ENCODE results near the gene CTSK. TPM values are rescaled to one million over a fixed set of nuclear protein-coding genes. Genes with fewer than 3 reads are reported as not detected.
A peak's percentile ranks its signal among the peaks of the same experiment; 100 is the strongest.

CTSK gene
- total RNA-seq, 1 experiment from 2014 or later: 4.7 TPM

- ChIA-PET CTCF (interaction anchor here (0.6 to 0.7 kb wide), 2 partner anchors 101 to 895 kb away, joined by 4 to 5 read pairs; no protein-coding TSS in a partner anchor), POLR2A (ENCODE audit: unreplicated experiment) (no interaction called here)
- Histone ChIP-seq H3F3A (ENCODE audit: insufficient read depth, low read depth) (peaks cover 28% of the 10 kb centered on the region), H3K4me2 (peak overlapping the region; percentile 51), H3K9me2 (ENCODE audit: insufficient read depth) (no peaks in the 10 kb centered on the region), H3K4me1 (replicated peaks; ENCODE audit: insufficient read depth) (peaks cover 22% of the 10 kb centered on the region), H3K36me3 (ENCODE audit: low read depth) (0 out of 2 replicates have a peak, but pooled peaks cover 10% of the 10 kb centered on the region), H2AFZ (no peak overlapping the region), H4K20me1 (ENCODE audit: insufficient read depth) (peaks cover 5% of the 10 kb centered on the region), H3K4me3 (no peak overlapping the region; the same call in 1 of the 2 replicates), H3K27ac (peak overlapping the region; percentile 43), H3K9me3 (ENCODE audit: insufficient read depth, low read depth) (no peaks in the 10 kb centered on the region), H3K79me2 (ENCODE audit: low read depth) (no peaks in the 10 kb centered on the region), H3K27me3 (ENCODE audit: insufficient read depth, low read depth) (no peaks in the 10 kb centered on the region)
- intact Hi-C loops (cut with micrococcal nuclease; ENCODE audit: unreplicated experiment): no loop called here
- TF ChIP-seq EZH2 (IDR thresholded peaks at IDR 0.05; ENCODE audit: low read depth): no peak
- TF ChIP-seq, protein P1, sequence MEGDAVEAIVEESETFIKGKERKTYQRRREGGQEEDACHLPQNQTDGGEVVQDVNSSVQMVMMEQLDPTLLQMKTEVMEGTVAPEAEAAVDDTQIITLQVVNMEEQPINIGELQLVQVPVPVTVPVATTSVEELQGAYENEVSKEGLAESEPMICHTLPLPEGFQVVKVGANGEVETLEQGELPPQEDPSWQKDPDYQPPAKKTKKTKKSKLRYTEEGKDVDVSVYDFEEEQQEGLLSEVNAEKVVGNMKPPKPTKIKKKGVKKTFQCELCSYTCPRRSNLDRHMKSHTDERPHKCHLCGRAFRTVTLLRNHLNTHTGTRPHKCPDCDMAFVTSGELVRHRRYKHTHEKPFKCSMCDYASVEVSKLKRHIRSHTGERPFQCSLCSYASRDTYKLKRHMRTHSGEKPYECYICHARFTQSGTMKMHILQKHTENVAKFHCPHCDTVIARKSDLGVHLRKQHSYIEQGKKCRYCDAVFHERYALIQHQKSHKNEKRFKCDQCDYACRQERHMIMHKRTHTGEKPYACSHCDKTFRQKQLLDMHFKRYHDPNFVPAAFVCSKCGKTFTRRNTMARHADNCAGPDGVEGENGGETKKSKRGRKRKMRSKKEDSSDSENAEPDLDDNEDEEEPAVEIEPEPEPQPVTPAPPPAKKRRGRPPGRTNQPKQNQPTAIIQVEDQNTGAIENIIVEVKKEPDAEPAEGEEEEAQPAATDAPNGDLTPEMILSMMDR (conservative IDR thresholded peaks at IDR 0.05): no peak
- DNase-seq: peak in 1 of 2 experiments; percentile 62
- no TSS peak for BruUV-seq (replicated peaks)
These were observed 12.9 kb upstream of the CTSK start for GRCh38 chr1:150820730-150821512.

DNA sequence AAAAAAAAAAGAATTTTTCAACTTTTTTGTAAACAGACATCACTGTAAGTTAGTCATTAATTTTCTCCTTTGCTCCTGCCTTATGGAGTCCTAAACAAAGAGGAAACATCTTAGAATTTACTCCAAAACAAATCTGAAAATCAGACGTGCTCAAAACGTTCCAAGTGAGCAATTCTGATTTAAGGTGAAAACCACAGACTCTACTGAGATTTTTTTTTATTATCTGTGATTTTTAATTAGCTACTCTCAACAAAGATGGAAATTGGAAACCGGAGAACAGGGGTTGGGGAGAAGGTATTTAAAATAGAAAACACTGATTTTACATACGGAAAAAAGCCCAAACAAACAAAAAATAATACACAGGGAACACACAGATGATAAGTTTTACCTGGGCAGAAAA lies 7.8 kb upstream of the CTSK start:
- ChIA-PET POLR2A (ENCODE audit: unreplicated experiment) (no interaction called here), CTCF (no interaction called here)
- Histone ChIP-seq H2AFZ (no peak overlapping the region), H3K4me1 (replicated peaks; ENCODE audit: insufficient read depth) (peaks cover 11% of the 10 kb centered on the region), H3K4me3 (no peak overlapping the region), H3K27me3 (ENCODE audit: insufficient read depth, low read depth) (no peaks in the 10 kb centered on the region), H3K9me3 (ENCODE audit: insufficient read depth, low read depth) (no peaks in the 10 kb centered on the region), H3K9me2 (ENCODE audit: insufficient read depth) (no peaks in the 10 kb centered on the region), H3K79me2 (ENCODE audit: low read depth) (no peaks in the 10 kb centered on the region), H3K36me3 (ENCODE audit: low read depth) (no peaks in the 10 kb centered on the region), H3K4me2 (no peak overlapping the region), H3K27ac (no peak overlapping the region), H4K20me1 (ENCODE audit: insufficient read depth) (no peaks in the 10 kb centered on the region), H3F3A (ENCODE audit: insufficient read depth, low read depth) (peaks cover 9% of the 10 kb centered on the region; the same call in 1 of the 2 replicates)
- TF ChIP-seq EZH2 (IDR thresholded peaks at IDR 0.05; ENCODE audit: low read depth): no peak
- TF ChIP-seq, protein P1 (conservative IDR thresholded peaks at IDR 0.05): no peak
- no TSS peak for BruUV-seq (replicated peaks)
- intact Hi-C loops (cut with micrococcal nuclease; ENCODE audit: unreplicated experiment): loop anchor here (10.0 kb wide), 1 partner anchor 179 kb away; no protein-coding TSS in a partner anchor
- no peak for DNase-seq

DNA sequence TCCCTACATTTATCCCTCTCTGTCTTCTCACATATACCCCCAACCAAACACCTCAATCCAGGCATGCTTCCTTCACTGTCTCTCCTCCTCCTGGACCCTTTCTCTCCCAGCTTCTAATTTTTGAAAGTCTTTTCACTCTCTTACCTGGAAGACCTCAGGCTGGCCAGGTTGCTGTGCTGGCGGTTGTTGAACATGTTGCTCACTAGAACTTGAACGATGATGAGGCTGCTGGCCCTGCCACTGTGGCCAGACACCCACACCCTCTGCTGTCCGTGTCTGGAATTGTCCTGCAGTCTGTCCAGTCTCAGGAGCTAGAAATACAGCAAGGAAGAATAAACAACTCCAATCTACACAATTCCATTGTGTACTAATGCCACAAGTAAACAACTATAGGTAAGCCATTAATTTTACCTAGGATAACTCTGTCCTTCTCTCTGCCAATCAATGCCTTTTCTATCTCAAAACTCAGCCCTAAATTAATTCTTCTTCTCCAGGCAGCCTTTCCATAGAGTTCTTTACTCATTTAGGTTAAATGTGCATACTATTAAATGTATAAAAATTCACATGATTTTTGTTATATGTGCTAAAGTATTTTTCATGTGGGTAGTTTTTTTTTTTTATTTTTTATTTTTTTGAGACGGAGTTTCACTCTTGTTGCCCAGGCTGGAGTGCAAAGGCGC lies 5.1 kb upstream of the CTSK start:
- Histone ChIP-seq H4K20me1 (ENCODE audit: insufficient read depth) (no peaks in the 10 kb centered on the region), H3K79me2 (ENCODE audit: low read depth) (no peaks in the 10 kb centered on the region), H3K9me3 (ENCODE audit: insufficient read depth, low read depth) (no peaks in the 10 kb centered on the region), H3K4me1 (replicated peaks; ENCODE audit: insufficient read depth) (no peaks in the 10 kb centered on the region), H3K4me3 (no peak overlapping the region), H3K4me2 (no peak overlapping the region), H3K27me3 (ENCODE audit: insufficient read depth, low read depth) (no peaks in the 10 kb centered on the region), H3K27ac (no peak overlapping the region), H3F3A (ENCODE audit: insufficient read depth, low read depth) (no peaks in the 10 kb centered on the region), H2AFZ (no peak overlapping the region), H3K9me2 (ENCODE audit: insufficient read depth) (no peaks in the 10 kb centered on the region), H3K36me3 (ENCODE audit: low read depth) (no peaks in the 10 kb centered on the region)
- ChIA-PET POLR2A (ENCODE audit: unreplicated experiment) (interaction anchor here (0.6 to 0.8 kb wide), 3 partner anchors 165 to 352 kb away, joined by 6 to 9 read pairs (median 7); no protein-coding TSS in a partner anchor), CTCF (interaction anchor here (0.5 to 1.9 kb wide), 8 partner anchors 24 to 253 kb away, joined by 3 to 16 read pairs (median 6); partner anchors contain the start of gene GOLPH3L)
- BruUV-seq (replicated peaks): no TSS peak
- TF ChIP-seq, protein P1 (conservative IDR thresholded peaks at IDR 0.05): peak; percentile 85
- no peak for TF ChIP-seq EZH2 (IDR thresholded peaks at IDR 0.05; ENCODE audit: low read depth)
- intact Hi-C loops (cut with micrococcal nuclease; ENCODE audit: unreplicated experiment): loop anchor here (1.0 to 10.0 kb wide), 7 partner anchors 116 to 556 kb away; partner anchors contain the start of genes CA14, GOLPH3L and MCL1
- DNase-seq: peak; percentile 38 to 75
